PC-9 (cell line): ENCODE results near the gene MUC5AC.

Experiments used
- CTCF ChIP-seq: fragments of 200-600 bp; sonication (generic); conservative IDR thresholded peaks from 2 replicates; pipeline ENCODE4 v1.6.1; 2017; ENCODE audit warnings: mixed run types, antibody characterized with exemption, mild to moderate bottlenecking, moderate library complexity
- EZH2 ChIP-seq: fragments of 200-600 bp; sonication (generic); IDR thresholded peaks from 2 replicates; pipeline ENCODE4 v1.8.0; 2017; ENCODE audit warnings: antibody characterized with exemption, low read depth

- no peak for TF ChIP-seq CTCF
- no peak for TF ChIP-seq EZH2
Observed at GRCh38 chr11:1177771-1178090, 20.0 kb downstream of the MUC5AC start.
